Measurements from ENCODE around the gene TMEM223. TPM values are rescaled to one million over a fixed set of nuclear protein-coding genes. Genes with fewer than 3 reads are reported as not detected.
"Not testable (repeated sequence)": the region's sequence is repeated elsewhere in the genome, so short reads cannot be mapped to it uniquely, and the experiment has no call there.

TMEM223 gene
- polyA plus RNA-seq (2013, experiment 1 of 2; ENCODE audit: insufficient read length) = 15.0 TPM
- polyA plus RNA-seq (2013, experiment 2 of 2; ENCODE audit: insufficient read length) = 10.1 TPM

GRCh38 chr11:62791501-62792201 is at the start of gene TMEM223:
Gene TMEM223, minus strand, starts transcription at chr11:62792006. Its CDS starts 12 bp downstream, at chr11:62791994.
- peak; percentile 82 for DNase-seq

- DNase-seq = peak; percentile 79
These were observed 49.0 kb upstream of the TMEM223 start for GRCh38 chr11:62840721-62841360.

GRCh38 chr11:62839050-62839945 is 47.5 kb upstream of the TMEM223 start, which contains the start of gene WDR74:
Gene WDR74, minus strand, starts transcription at chr11:62839590. Its CDS starts 20 bp downstream, at chr11:62839570.
- DNase-seq = peak; percentile 91

- DNase-seq = no peak
These were observed 43.5 kb upstream of the TMEM223 start for GRCh38 chr11:62835336-62835735.

GRCh38 chr11:62832336-62833234 is 40.8 kb upstream of the TMEM223 start, which contains the start of gene TEX54:
Gene TEX54, minus strand, starts transcription at chr11:62832841.
- no peak for DNase-seq

GRCh38 chr11:62831520-62832335 is 39.9 kb upstream of the TMEM223 start, which contains the start of gene STX5:
Gene STX5, minus strand, starts transcription at chr11:62832051. Its CDS starts 808 bp downstream, at chr11:62831243.
- DNase-seq = peak; percentile 98

GRCh38 chr11:62830904-62831519 is 39.2 kb upstream of the TMEM223 start:
- DNase-seq = no peak

- not testable (repeated sequence) for DNase-seq
These were observed 36.3 kb upstream of the TMEM223 start for GRCh38 chr11:62828130-62828529.

GRCh38 chr11:62823677-62824076 is 31.9 kb upstream of the TMEM223 start:
- DNase-seq = no peak

- DNase-seq = no peak
These were observed 25.3 kb upstream of the TMEM223 start for GRCh38 chr11:62817129-62817528.

GRCh38 chr11:62816557-62816956 is 24.8 kb upstream of the TMEM223 start:
- no peak for DNase-seq

- DNase-seq = no peak
These were observed 19.9 kb upstream of the TMEM223 start for GRCh38 chr11:62811659-62812058.

- no peak for DNase-seq
These were observed 18.9 kb upstream of the TMEM223 start for GRCh38 chr11:62810748-62811147.

- DNase-seq = no peak
These were observed 14.9 kb upstream of the TMEM223 start for GRCh38 chr11:62806611-62807121.

- DNase-seq = no peak
These were observed 14.2 kb upstream of the TMEM223 start for GRCh38 chr11:62805961-62806441.

GRCh38 chr11:62805076-62805892 is 13.5 kb upstream of the TMEM223 start, which contains the start of gene NXF1:
Gene NXF1, minus strand, starts transcription at chr11:62805440. Its CDS starts 84 bp downstream, at chr11:62805356.
- peak; percentile 89 for DNase-seq

- peak; percentile 24 for DNase-seq
These were observed 12.7 kb upstream of the TMEM223 start for GRCh38 chr11:62804310-62805075.

GRCh38 chr11:62801071-62801470 is 9.3 kb upstream of the TMEM223 start:
- DNase-seq = no peak
